D341Med (cell line): Measurements from ENCODE around the gene RNF8.
"Not testable (repeated sequence)": the region's sequence is repeated elsewhere in the genome, so short reads cannot be mapped to it uniquely, and the experiment has no call there.

Source experiments
- DNase-seq: peaks from one replicate; pipeline ENCODE4 v3.0.0; 2012; ENCODE audit warnings: low spot score

The RNF8 gene, protein sequence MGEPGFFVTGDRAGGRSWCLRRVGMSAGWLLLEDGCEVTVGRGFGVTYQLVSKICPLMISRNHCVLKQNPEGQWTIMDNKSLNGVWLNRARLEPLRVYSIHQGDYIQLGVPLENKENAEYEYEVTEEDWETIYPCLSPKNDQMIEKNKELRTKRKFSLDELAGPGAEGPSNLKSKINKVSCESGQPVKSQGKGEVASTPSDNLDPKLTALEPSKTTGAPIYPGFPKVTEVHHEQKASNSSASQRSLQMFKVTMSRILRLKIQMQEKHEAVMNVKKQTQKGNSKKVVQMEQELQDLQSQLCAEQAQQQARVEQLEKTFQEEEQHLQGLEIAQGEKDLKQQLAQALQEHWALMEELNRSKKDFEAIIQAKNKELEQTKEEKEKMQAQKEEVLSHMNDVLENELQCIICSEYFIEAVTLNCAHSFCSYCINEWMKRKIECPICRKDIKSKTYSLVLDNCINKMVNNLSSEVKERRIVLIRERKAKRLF

DNA sequence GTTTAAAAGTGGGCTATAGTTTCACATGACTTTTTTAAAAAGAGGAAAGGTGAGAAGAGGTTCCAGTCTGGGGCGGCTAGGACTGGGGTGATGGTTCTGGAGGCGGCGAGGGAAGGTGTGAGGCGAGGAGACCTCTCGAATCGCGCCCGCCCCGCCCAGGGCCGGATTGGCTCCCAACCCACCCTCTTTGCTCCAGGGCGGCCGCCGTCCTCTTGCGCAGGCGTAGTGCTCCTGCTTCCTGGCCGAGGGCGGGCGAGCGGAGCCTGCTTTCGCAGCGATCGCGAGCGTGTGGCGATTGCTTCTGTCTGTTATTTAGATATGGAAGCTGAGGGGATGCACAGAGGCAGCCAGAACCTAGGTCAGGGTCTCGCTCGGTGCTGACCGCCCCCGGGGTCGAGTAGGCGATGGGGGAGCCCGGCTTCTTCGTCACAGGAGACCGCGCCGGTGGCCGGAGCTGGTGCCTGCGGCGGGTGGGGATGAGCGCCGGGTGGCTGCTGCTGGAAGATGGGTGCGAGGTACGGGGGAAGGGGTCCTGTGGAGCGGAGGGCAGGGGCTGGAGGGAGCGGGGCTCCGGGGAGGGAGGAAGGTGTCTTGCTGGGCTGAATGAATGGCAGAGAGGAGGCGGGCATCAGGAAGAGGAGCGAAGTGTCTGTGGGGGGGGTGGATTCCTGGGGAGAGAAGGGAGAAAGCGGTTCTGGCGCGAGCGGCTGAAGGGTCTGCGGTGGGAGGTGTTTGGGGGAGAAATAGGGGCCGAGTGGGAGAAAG lies at the start of gene RNF8:
RNF8 (plus strand) TSS at position 223 of the 765 bp plus-strand sequence; CDS start at position 405, 182 bp downstream.
- peak; percentile 99 for DNase-seq

DNA sequence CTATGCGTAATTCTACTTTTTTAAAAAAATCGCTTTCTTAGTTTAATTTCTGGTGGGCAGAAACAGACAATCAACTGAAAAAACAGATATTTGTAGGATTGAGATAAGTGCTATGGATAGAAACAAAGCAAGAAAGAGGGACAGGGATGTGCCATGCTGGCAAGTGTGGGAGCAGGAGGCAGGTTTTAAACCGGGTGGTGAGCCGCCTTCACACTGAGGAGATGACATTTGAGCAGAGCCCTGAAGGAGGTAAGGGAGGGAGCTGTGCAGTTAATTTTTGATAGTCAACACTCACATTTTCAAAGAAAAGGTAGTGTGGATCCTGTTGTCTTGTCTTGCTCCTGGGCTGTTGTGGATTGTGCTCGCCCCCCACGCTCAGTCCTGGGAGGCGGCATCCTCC lies 49.0 kb upstream of the RNF8 start:
- no peak for DNase-seq

DNA sequence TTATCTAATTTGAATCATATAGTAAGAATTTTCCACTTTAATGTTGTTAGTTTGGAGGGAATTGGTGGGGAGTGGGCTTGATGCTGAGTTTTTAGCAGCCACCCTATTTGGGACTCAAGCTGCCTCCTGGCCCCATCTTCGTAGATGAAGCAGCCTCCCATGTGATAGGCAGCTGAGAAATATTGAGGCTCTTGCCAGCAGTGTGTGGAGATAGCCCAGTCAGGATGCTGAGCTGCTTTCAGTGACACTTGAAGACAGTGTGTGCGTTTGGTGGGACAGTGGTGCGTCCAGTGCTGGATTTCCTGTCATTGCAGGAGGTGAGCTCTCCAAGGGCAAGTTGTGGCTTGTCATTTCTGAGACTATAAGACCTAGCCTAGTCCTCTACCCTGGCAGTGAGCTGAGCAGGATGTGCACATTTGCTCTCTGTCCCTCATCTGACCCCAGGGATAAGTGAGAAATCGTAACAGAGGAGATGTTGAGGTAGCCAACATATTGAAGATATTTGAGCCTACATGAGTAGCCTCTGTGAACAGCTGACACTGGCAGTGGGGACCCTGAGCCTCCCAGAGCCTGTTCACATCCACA lies 47.9 kb upstream of the RNF8 start:
- no peak for DNase-seq

- no peak for DNase-seq
Measured at GRCh38 chr6:37306624-37307222, 47.1 kb upstream of the RNF8 start.

GRCh38 chr6:37307484-37307883 lies 46.3 kb upstream of the RNF8 start:
- DNase-seq = not testable (repeated sequence)

DNA sequence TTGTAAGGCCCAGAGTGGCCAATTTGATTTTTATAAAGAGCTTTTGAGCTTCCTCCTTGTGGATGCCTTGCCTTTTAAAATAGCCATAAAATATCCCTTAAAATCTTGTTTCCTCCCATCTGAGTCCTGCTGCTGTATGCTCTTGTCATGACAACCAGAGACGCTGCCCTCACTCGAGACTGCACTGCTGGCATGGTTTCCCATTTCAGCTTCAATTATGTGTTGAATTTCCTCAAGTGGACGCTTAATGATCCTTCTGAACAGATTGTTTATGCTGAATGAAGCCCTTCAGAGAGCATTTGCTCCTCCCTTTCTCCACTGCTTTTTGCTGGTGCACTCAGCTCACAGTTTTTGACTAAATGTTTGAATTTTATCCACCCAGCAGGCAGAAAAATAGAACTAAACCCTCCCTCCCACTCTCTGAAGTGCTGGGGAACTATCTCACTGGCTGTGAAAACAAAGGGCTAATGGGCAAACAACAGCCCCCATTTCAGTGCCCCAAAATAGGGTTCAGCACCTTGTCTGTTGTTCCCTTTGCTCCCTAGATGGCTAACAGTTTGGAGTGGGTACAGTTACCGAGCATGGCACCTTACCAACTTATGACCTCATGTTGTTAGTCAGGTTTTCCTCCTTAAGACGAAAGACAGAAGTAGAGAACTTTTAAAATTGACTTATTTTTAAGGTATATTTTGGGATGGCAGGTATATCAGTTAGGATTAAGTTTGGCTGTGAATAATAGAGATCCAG lies 45.5 kb upstream of the RNF8 start:
- no peak for DNase-seq

DNA sequence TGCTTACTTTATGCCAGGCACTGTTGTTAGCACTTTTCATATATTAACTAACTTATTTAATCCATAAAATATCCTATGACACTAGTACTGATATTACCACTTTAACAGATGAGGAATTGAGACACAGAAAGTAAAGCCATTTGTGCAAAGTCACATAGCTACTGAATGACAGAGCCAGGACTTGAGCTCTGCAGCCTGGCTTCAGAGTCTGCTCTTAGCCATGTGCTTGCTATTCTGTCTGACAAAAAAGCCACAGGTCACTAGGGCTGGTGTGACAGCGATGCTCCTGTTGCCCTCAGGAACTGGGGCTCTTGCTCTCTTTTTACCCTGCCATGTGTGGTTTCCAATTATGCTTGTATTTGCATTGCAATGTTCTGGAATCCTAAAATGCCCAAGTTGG lies 44.7 kb upstream of the RNF8 start:
- DNase-seq = no peak

DNA sequence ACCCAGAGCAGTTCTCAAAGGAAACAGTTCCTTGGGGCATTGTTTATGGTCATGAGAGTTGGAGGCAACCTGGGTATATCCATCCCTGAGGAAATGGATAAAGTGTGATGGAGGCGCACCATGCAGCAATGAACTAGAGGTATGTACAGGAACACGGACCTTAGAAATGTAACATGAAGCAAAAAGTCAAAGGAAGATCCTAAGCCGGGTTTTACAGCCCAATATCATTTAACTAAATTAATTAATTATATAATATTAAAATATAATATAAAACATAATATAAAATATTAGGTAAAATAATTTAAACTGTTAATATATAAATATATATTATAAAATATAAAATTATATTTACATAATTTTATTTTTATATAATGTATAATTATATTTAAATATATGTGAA lies 44.1 kb upstream of the RNF8 start:
- no peak for DNase-seq

- DNase-seq = no peak
Measured at GRCh38 chr6:37310966-37311365, 42.8 kb upstream of the RNF8 start.

GRCh38 chr6:37311741-37312473 lies 41.9 kb upstream of the RNF8 start:
- DNase-seq = no peak

DNA sequence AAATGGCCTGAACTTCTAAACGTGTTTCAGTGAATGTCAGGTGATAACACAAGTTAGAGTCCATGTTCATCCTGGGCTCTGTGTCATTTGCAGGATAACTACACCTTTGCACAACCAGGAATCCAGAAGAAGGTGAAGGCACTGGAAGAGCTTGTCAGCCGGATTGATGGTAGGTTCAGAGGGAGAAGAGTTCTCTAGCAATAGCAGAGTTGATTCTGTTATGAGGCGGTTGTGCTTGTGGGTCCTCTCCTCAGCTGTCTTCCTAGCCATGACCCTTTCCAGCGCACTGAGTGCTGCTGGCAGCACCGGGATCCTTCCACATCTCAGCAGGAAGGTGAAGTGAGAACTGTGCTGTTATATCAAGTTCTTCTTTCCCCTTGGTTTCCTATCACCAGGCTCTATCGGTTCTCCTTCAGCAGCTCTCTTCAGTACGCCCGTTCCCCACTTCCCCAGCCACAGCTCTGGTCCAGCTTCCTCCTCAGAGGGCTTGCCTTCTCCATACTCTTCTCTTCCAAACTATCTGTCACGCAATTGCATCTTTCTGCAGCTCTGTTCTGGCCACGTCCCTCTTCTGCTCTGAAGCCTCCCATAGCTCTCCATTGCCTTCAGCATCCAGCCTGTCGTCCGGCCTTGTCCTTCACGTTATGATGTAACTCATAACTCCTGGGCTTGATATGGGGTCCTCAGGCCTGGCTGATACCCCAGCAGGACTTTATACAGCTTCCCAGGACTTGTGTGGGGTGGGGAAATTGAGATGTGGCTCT lies 39.9 kb upstream of the RNF8 start:
- no peak for DNase-seq

DNA sequence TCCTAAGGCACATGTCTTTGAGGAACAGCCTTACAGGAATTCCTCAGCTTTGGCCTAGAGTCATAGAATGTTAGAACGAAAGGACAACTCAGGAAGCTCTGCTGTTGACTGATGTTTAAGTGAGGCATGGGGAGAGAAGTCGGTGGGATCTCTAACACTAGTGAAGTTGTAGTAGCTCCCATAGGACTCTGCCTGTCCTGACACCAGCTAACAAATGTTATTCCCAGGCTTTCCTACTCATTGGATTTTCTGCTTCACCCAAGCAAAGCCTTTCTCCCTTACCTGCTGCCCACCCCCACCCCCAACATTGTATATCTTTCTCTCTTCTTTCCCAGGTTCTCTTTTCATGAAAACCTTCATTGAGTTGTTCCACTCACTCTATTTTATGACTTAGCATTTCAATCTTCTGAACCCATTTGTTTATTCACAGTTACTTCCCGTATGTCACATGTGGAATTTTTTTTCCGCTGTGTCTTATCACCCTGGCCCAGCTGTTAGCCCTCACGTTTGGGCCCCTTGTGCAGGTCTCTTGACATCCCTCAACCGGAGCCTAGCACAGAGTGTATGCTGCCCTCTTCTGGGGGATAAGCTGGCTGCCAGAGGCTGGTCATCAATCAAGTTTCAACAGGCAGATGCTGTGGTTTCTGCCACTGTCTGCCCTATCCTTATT lies 39.2 kb upstream of the RNF8 start:
- DNase-seq = peak; percentile 52

- DNase-seq = no peak
Measured at GRCh38 chr6:37315157-37315515, 38.6 kb upstream of the RNF8 start.

DNA sequence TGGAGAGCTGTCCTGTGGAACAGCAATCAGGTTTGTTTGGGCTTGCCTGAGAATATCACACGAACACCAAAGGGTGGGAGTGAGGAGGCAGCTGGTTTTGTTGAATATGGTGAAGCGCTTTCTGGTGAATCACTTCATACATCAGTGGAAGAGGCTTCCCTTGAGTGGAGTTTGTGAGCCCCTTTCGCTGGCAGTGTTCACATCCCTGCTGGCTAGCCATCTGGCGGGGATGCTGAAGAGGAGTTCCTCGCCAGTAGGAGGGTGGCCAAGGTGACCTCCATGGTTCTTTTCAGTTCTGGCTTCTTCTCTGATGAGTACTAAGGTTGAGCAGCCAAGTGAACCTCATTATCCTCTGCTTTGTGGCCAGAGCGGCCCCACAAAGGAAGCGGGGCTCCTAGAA lies 37.7 kb upstream of the RNF8 start:
- DNase-seq = no peak

GRCh38 chr6:37317312-37318038 lies 36.3 kb upstream of the RNF8 start:
- DNase-seq = no peak

DNA sequence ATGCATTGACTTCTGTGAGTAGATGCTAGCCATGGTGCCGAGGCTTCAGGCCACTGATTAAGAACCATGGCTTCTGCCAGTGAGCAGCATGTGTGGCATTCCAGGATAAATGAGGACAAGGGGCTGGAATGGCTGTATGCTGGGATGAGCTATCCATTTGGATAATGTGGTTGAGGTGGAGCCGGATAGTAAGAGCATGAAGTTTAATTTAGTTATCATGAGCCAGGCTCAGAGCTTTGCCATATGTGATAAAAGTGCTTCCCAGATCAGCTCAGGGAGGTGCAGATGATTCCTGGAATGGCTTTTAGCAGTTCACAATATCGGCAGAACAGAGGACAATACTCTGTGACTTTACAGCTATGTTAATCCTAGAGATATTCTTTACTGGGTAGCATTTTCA lies 34.6 kb upstream of the RNF8 start:
- DNase-seq = no peak

GRCh38 chr6:37319856-37320480 lies 33.8 kb upstream of the RNF8 start:
- DNase-seq = no peak

DNA sequence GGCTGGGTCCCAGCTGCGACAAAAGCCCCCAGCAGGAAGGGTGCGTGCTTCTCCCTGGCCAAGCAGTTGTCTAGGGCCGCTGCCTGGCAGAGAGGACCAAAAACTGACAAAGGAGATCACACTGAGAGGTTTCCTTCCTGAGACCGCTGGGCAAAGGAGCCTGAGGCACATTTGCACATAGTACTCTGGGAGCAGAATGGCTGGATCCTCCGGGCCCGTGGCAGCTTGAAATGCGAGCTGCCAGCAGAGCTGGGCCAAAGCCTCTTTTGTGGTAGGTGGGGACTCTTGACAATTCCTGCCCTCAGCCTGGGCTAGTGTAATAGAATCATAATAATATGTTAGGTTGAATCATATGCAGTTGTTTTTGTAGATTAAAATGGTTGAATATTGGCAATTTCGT lies 33.1 kb upstream of the RNF8 start:
- no peak for DNase-seq

DNA sequence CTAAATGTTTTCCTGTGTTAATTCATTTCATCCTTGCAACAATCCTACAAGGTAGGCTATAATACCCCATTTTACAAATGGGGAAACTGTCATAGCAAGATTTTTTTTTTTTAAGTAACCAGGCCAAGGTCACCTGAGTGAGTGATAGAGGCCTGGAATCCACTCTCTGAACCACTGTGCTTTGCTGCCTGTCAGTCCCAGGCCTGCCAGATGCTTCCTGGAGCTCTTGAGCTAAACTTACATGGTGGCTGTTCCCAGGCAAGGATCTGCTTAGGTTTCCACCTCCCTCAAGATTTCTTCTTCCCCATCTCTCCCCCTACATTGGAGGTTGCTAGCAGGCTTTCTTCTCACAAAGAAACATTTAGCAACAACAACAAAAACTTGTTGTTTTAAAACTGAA lies 32.7 kb upstream of the RNF8 start:
- DNase-seq = no peak
